H1 (cell line): Measurements from ENCODE around the gene RBM20. TPM values are rescaled to one million over a fixed set of nuclear protein-coding genes. Genes with fewer than 3 reads are reported as not detected.

Experiments
- CBX5 ChIP-seq: fragments of 300-800, 300-1000 bp; sonication (generic); IDR thresholded peaks from 2 replicates; pipeline ENCODE4 v1.7.1; 2016; ENCODE audit warnings: antibody characterized with exemption, low read length, low read depth
- CTCF ChIP-seq, 3 experiments: IDR thresholded peaks; 1 replicate in 2 of 3; 2 replicates in 1 of 3; pipeline versions ENCODE4 v1.5.1 to v1.6.1; 2011; ENCODE audit warnings: low read length in 3 of 3, mild to moderate bottlenecking in 3 of 3, inconsistent platforms in 2 of 3, low read depth in 1 of 3, moderate library complexity in 1 of 3; ENCODE audit not compliant: insufficient read depth in 1 of 3; ENCODE audit errors: control extremely low read depth in 1 of 3
- HDAC2 ChIP-seq, 2 experiments: fragments of 300-600 bp in 1 of 2; sonication (generic) in 1 of 2; IDR thresholded peaks; 2 replicates each; pipeline ENCODE4 v1.6.1; 2011 to 2012; ENCODE audit warnings: low read depth in 2 of 2, low read length in 2 of 2, mild to moderate bottlenecking in 2 of 2, moderate library complexity in 2 of 2, borderline replicate concordance in 1 of 2, inconsistent platforms in 1 of 2
- MAFK ChIP-seq: IDR thresholded peaks from 2 replicates; pipeline ENCODE4 v1.6.1; 2012; ENCODE audit warnings: low read depth, mild to moderate bottlenecking, improper control_type of control experiment, low read length
- RAD21 ChIP-seq, 2 experiments: IDR thresholded peaks in 1 of 2; conservative IDR thresholded peaks in 1 of 2; 2 replicates each; pipeline ENCODE4 v1.6.1; 2011; ENCODE audit warnings: low read depth in 2 of 2, low read length in 2 of 2, improper control_type of control experiment in 1 of 2, inconsistent platforms in 1 of 2, mild to moderate bottlenecking in 1 of 2, moderate library complexity in 1 of 2
- SIRT6 ChIP-seq: IDR thresholded peaks from one replicate; pipeline ENCODE4 v1.7.1; 2012; ENCODE audit warnings: low read length, inconsistent platforms
- SIX5 ChIP-seq: IDR thresholded peaks from 2 replicates; pipeline ENCODE4 v1.6.1; 2011; ENCODE audit warnings: mild to moderate bottlenecking, low read depth, low read length
- SP2 ChIP-seq: IDR thresholded peaks from 2 replicates; pipeline ENCODE4 v1.6.1; 2012; ENCODE audit warnings: mild to moderate bottlenecking, low read length, inconsistent platforms
- polyA plus RNA-seq, 7 experiments: library from polyadenylated mRNA; depleted of rRNA in 3 of 7; stranded (reverse) in 5 of 7; unstranded in 2 of 7; fragments of >200 nt in 5 of 7; fragments of 200-250 nt in 2 of 7; gene quantifications; 1 replicate in 5 of 7; 2 replicates in 1 of 7; 4 replicates in 1 of 7; pipeline versions ENCODE4 v1.2.1 to v1.2.3, GENCODE V29; 2011 to 2013; ENCODE audit warnings: missing spikeins in 2 of 7, mixed read lengths in 2 of 7
- total RNA-seq: library from RNA; stranded (reverse); fragmentation: NEBNext Ultra II Directional; extraction: Animal tissue kit (Norgen Biotek cat#: 25700); gene quantifications from 2 replicates; pipeline ENCODE4 v1.2.1, GENCODE V29; 2021
- TF ChIP-seq, protein P1 (sequence below): fragments of 300-600 bp; sonication (generic); IDR thresholded peaks from 2 replicates; pipeline ENCODE4 v1.7.1; 2012; ENCODE audit warnings: low read length, moderate library complexity, mild to moderate bottlenecking, inconsistent platforms; ENCODE audit not compliant: insufficient replicate concordance

The RBM20 gene
- total and polyA plus RNA-seq, 2 of the 8 experiments (the other 6 are each of a cell fraction or from before 2014, with no cell fraction given), result 0.05 to 0.63 TPM

- TF ChIP-seq, protein P1, sequence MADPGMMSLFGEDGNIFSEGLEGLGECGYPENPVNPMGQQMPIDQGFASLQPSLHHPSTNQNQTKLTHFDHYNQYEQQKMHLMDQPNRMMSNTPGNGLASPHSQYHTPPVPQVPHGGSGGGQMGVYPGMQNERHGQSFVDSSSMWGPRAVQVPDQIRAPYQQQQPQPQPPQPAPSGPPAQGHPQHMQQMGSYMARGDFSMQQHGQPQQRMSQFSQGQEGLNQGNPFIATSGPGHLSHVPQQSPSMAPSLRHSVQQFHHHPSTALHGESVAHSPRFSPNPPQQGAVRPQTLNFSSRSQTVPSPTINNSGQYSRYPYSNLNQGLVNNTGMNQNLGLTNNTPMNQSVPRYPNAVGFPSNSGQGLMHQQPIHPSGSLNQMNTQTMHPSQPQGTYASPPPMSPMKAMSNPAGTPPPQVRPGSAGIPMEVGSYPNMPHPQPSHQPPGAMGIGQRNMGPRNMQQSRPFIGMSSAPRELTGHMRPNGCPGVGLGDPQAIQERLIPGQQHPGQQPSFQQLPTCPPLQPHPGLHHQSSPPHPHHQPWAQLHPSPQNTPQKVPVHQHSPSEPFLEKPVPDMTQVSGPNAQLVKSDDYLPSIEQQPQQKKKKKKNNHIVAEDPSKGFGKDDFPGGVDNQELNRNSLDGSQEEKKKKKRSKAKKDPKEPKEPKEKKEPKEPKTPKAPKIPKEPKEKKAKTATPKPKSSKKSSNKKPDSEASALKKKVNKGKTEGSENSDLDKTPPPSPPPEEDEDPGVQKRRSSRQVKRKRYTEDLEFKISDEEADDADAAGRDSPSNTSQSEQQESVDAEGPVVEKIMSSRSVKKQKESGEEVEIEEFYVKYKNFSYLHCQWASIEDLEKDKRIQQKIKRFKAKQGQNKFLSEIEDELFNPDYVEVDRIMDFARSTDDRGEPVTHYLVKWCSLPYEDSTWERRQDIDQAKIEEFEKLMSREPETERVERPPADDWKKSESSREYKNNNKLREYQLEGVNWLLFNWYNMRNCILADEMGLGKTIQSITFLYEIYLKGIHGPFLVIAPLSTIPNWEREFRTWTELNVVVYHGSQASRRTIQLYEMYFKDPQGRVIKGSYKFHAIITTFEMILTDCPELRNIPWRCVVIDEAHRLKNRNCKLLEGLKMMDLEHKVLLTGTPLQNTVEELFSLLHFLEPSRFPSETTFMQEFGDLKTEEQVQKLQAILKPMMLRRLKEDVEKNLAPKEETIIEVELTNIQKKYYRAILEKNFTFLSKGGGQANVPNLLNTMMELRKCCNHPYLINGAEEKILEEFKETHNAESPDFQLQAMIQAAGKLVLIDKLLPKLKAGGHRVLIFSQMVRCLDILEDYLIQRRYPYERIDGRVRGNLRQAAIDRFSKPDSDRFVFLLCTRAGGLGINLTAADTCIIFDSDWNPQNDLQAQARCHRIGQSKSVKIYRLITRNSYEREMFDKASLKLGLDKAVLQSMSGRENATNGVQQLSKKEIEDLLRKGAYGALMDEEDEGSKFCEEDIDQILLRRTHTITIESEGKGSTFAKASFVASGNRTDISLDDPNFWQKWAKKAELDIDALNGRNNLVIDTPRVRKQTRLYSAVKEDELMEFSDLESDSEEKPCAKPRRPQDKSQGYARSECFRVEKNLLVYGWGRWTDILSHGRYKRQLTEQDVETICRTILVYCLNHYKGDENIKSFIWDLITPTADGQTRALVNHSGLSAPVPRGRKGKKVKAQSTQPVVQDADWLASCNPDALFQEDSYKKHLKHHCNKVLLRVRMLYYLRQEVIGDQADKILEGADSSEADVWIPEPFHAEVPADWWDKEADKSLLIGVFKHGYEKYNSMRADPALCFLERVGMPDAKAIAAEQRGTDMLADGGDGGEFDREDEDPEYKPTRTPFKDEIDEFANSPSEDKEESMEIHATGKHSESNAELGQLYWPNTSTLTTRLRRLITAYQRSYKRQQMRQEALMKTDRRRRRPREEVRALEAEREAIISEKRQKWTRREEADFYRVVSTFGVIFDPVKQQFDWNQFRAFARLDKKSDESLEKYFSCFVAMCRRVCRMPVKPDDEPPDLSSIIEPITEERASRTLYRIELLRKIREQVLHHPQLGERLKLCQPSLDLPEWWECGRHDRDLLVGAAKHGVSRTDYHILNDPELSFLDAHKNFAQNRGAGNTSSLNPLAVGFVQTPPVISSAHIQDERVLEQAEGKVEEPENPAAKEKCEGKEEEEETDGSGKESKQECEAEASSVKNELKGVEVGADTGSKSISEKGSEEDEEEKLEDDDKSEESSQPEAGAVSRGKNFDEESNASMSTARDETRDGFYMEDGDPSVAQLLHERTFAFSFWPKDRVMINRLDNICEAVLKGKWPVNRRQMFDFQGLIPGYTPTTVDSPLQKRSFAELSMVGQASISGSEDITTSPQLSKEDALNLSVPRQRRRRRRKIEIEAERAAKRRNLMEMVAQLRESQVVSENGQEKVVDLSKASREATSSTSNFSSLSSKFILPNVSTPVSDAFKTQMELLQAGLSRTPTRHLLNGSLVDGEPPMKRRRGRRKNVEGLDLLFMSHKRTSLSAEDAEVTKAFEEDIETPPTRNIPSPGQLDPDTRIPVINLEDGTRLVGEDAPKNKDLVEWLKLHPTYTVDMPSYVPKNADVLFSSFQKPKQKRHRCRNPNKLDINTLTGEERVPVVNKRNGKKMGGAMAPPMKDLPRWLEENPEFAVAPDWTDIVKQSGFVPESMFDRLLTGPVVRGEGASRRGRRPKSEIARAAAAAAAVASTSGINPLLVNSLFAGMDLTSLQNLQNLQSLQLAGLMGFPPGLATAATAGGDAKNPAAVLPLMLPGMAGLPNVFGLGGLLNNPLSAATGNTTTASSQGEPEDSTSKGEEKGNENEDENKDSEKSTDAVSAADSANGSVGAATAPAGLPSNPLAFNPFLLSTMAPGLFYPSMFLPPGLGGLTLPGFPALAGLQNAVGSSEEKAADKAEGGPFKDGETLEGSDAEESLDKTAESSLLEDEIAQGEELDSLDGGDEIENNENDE, result no peak
- TF ChIP-seq MAFK (no peak), CTCF (IDR thresholded peaks at IDR 0.05; ENCODE audit: control extremely low read depth in 1 of 3, insufficient read depth in 1 of 3, low read depth in 1 of 3, low read length in 3 of 3) (no peak), SP2 (no peak), SIX5 (no peak), HDAC2 (IDR thresholded peaks at IDR 0.05; ENCODE audit: borderline replicate concordance in 1 of 2, low read depth in 2 of 2, low read length in 2 of 2) (no peak), CBX5 (no peak), SIRT6 (no peak), RAD21 (IDR thresholded peaks at IDR 0.05 in 1 of 2, conservative IDR thresholded peaks at IDR 0.05 in 1 of 2; ENCODE audit: low read depth in 2 of 2, low read length in 2 of 2) (no peak)
Observed at GRCh38 chr10:110771486-110771885, 127.3 kb downstream of the RBM20 start (continued).
